ENCODE data around the gene MEF2C. TPM values are rescaled to one million over a fixed set of nuclear protein-coding genes. Genes with fewer than 3 reads are reported as not detected.

The MEF2C gene
- total RNA-seq, 1 experiment from 2014 or later = 171 TPM

- H3K9me2 ChIP-seq (replicated peaks; ENCODE audit: insufficient read depth, low read length) = no peaks in the 10 kb centered on the region
- DNase-seq = no peak
- H3K9ac ChIP-seq (ENCODE audit: low read length) = no peak overlapping the region
- no peaks in the 10 kb centered on the region for H3K79me2 ChIP-seq (ENCODE audit: low read length)
- H3K4me2 ChIP-seq (ENCODE audit: low read depth, low read length, poor library complexity, severe bottlenecking) = no peak overlapping the region
- H3K9me3 ChIP-seq (ENCODE audit: low read length) = no peaks in the 10 kb centered on the region
- no peak overlapping the region for H2AFZ ChIP-seq (ENCODE audit: low read length)
- H3K27me3 ChIP-seq (ENCODE audit: low read length) = no peaks in the 10 kb centered on the region
- no peak overlapping the region for H3K4me3 ChIP-seq (ENCODE audit: low read length)
- H3K4me1 ChIP-seq (ENCODE audit: low read length) = no peaks in the 10 kb centered on the region
- no peak overlapping the region for H3K27ac ChIP-seq (ENCODE audit: low read length)
- no peaks in the 10 kb centered on the region for H4K20me1 ChIP-seq (ENCODE audit: insufficient read depth, low read depth, low read length)
- peaks cover 52% of the 10 kb centered on the region; the same call in 1 of the 2 replicates for H3K36me3 ChIP-seq (ENCODE audit: insufficient read depth, low read length)
Measured at GRCh38 chr5:88719434-88719833, 163.6 kb downstream of the MEF2C start.

GRCh38 chr5:88718736-88719135 is 164.2 kb downstream of the MEF2C start:
- no peaks in the 10 kb centered on the region for H4K20me1 ChIP-seq (ENCODE audit: insufficient read depth, low read depth, low read length)
- no peak overlapping the region for H3K9ac ChIP-seq (ENCODE audit: low read length)
- H3K4me1 ChIP-seq (ENCODE audit: low read length) = no peaks in the 10 kb centered on the region
- no peaks in the 10 kb centered on the region for H3K79me2 ChIP-seq (ENCODE audit: low read length)
- no peak overlapping the region for H3K4me2 ChIP-seq (ENCODE audit: low read depth, low read length, poor library complexity, severe bottlenecking)
- no peak overlapping the region for H3K27ac ChIP-seq (ENCODE audit: low read length)
- no peaks in the 10 kb centered on the region for H3K27me3 ChIP-seq (ENCODE audit: low read length)
- H2AFZ ChIP-seq (ENCODE audit: low read length) = no peak overlapping the region
- H3K9me3 ChIP-seq (ENCODE audit: low read length) = no peaks in the 10 kb centered on the region
- H3K9me2 ChIP-seq (replicated peaks; ENCODE audit: insufficient read depth, low read length) = no peaks in the 10 kb centered on the region
- DNase-seq = no peak
- peaks cover 48% of the 10 kb centered on the region; the same call in 1 of the 2 replicates for H3K36me3 ChIP-seq (ENCODE audit: insufficient read depth, low read length)
- no peak overlapping the region for H3K4me3 ChIP-seq (ENCODE audit: low read length)

- DNase-seq = no peak
- Histone ChIP-seq H3K4me2 (ENCODE audit: low read depth, low read length, poor library complexity, severe bottlenecking) (no peak overlapping the region), H3K36me3 (ENCODE audit: insufficient read depth, low read length) (peaks cover 27% of the 10 kb centered on the region; the same call in 1 of the 2 replicates), H3K9me2 (replicated peaks; ENCODE audit: insufficient read depth, low read length) (no peaks in the 10 kb centered on the region), H3K9ac (ENCODE audit: low read length) (no peak overlapping the region), H3K4me1 (ENCODE audit: low read length) (no peaks in the 10 kb centered on the region), H3K27ac (ENCODE audit: low read length) (no peak overlapping the region), H3K27me3 (ENCODE audit: low read length) (no peaks in the 10 kb centered on the region), H3K9me3 (ENCODE audit: low read length) (no peaks in the 10 kb centered on the region), H3K4me3 (ENCODE audit: low read length) (no peak overlapping the region), H2AFZ (ENCODE audit: low read length) (no peak overlapping the region), H4K20me1 (ENCODE audit: insufficient read depth, low read depth, low read length) (no peaks in the 10 kb centered on the region), H3K79me2 (ENCODE audit: low read length) (no peaks in the 10 kb centered on the region)
Measured at GRCh38 chr5:88716101-88716500, 166.9 kb downstream of the MEF2C start.

- Histone ChIP-seq H3K9me2 (replicated peaks; ENCODE audit: insufficient read depth, low read length) (no peaks in the 10 kb centered on the region), H3K9me3 (ENCODE audit: low read length) (no peaks in the 10 kb centered on the region), H3K79me2 (ENCODE audit: low read length) (no peaks in the 10 kb centered on the region), H3K4me2 (ENCODE audit: low read depth, low read length, poor library complexity, severe bottlenecking) (no peak overlapping the region), H3K27me3 (ENCODE audit: low read length) (no peaks in the 10 kb centered on the region), H4K20me1 (ENCODE audit: insufficient read depth, low read depth, low read length) (no peaks in the 10 kb centered on the region), H3K4me3 (ENCODE audit: low read length) (no peak overlapping the region), H2AFZ (ENCODE audit: low read length) (no peak overlapping the region), H3K4me1 (ENCODE audit: low read length) (no peaks in the 10 kb centered on the region), H3K36me3 (ENCODE audit: insufficient read depth, low read length) (peaks cover 21% of the 10 kb centered on the region; the same call in 1 of the 2 replicates), H3K27ac (ENCODE audit: low read length) (no peak overlapping the region), H3K9ac (ENCODE audit: low read length) (no peak overlapping the region)
- no peak for DNase-seq
Measured at GRCh38 chr5:88715503-88715902, 167.5 kb downstream of the MEF2C start.

- Histone ChIP-seq H3K4me3 (ENCODE audit: low read length) (no peak overlapping the region), H3K27ac (ENCODE audit: low read length) (no peak overlapping the region), H4K20me1 (ENCODE audit: insufficient read depth, low read depth, low read length) (no peaks in the 10 kb centered on the region), H3K4me2 (ENCODE audit: low read depth, low read length, poor library complexity, severe bottlenecking) (no peak overlapping the region), H3K27me3 (ENCODE audit: low read length) (no peaks in the 10 kb centered on the region), H3K4me1 (ENCODE audit: low read length) (no peaks in the 10 kb centered on the region), H3K79me2 (ENCODE audit: low read length) (no peaks in the 10 kb centered on the region), H2AFZ (ENCODE audit: low read length) (no peak overlapping the region), H3K36me3 (ENCODE audit: insufficient read depth, low read length) (peaks cover 10% of the 10 kb centered on the region; the same call in 1 of the 2 replicates), H3K9me2 (replicated peaks; ENCODE audit: insufficient read depth, low read length) (no peaks in the 10 kb centered on the region), H3K9ac (ENCODE audit: low read length) (no peak overlapping the region), H3K9me3 (ENCODE audit: low read length) (no peaks in the 10 kb centered on the region)
- DNase-seq = no peak
Measured at GRCh38 chr5:88713818-88714217, 169.2 kb downstream of the MEF2C start.

GRCh38 chr5:88708682-88709398 is 174.1 kb downstream of the MEF2C start:
- Histone ChIP-seq H3K4me1 (ENCODE audit: low read length) (no peaks in the 10 kb centered on the region), H3K27me3 (ENCODE audit: low read length) (no peaks in the 10 kb centered on the region), H3K4me2 (ENCODE audit: low read depth, low read length, poor library complexity, severe bottlenecking) (no peak overlapping the region), H2AFZ (ENCODE audit: low read length) (no peak overlapping the region), H3K27ac (ENCODE audit: low read length) (no peak overlapping the region), H4K20me1 (ENCODE audit: insufficient read depth, low read depth, low read length) (no peaks in the 10 kb centered on the region), H3K79me2 (ENCODE audit: low read length) (no peaks in the 10 kb centered on the region), H3K36me3 (ENCODE audit: insufficient read depth, low read length) (no peaks in the 10 kb centered on the region), H3K9ac (ENCODE audit: low read length) (no peak overlapping the region), H3K4me3 (ENCODE audit: low read length) (no peak overlapping the region), H3K9me2 (replicated peaks; ENCODE audit: insufficient read depth, low read length) (no peaks in the 10 kb centered on the region), H3K9me3 (ENCODE audit: low read length) (no peaks in the 10 kb centered on the region)
- DNase-seq = no peak

GRCh38 chr5:88708021-88708420 is 175.0 kb downstream of the MEF2C start:
- no peaks in the 10 kb centered on the region for H3K9me2 ChIP-seq (replicated peaks; ENCODE audit: insufficient read depth, low read length)
- H3K9ac ChIP-seq (ENCODE audit: low read length) = no peak overlapping the region
- H2AFZ ChIP-seq (ENCODE audit: low read length) = no peak overlapping the region
- no peaks in the 10 kb centered on the region for H3K36me3 ChIP-seq (ENCODE audit: insufficient read depth, low read length)
- H3K79me2 ChIP-seq (ENCODE audit: low read length) = no peaks in the 10 kb centered on the region
- H3K4me1 ChIP-seq (ENCODE audit: low read length) = no peaks in the 10 kb centered on the region
- no peaks in the 10 kb centered on the region for H3K9me3 ChIP-seq (ENCODE audit: low read length)
- H4K20me1 ChIP-seq (ENCODE audit: insufficient read depth, low read depth, low read length) = no peaks in the 10 kb centered on the region
- no peak overlapping the region for H3K4me2 ChIP-seq (ENCODE audit: low read depth, low read length, poor library complexity, severe bottlenecking)
- H3K4me3 ChIP-seq (ENCODE audit: low read length) = no peak overlapping the region
- H3K27ac ChIP-seq (ENCODE audit: low read length) = no peak overlapping the region
- no peaks in the 10 kb centered on the region for H3K27me3 ChIP-seq (ENCODE audit: low read length)
- no peak for DNase-seq

GRCh38 chr5:88707216-88707965 is 175.6 kb downstream of the MEF2C start:
- H4K20me1 ChIP-seq (ENCODE audit: insufficient read depth, low read depth, low read length) = no peaks in the 10 kb centered on the region
- H3K4me3 ChIP-seq (ENCODE audit: low read length) = no peak overlapping the region
- no peak overlapping the region for H2AFZ ChIP-seq (ENCODE audit: low read length)
- H3K27me3 ChIP-seq (ENCODE audit: low read length) = no peaks in the 10 kb centered on the region
- no peaks in the 10 kb centered on the region for H3K9me2 ChIP-seq (replicated peaks; ENCODE audit: insufficient read depth, low read length)
- no peaks in the 10 kb centered on the region for H3K79me2 ChIP-seq (ENCODE audit: low read length)
- no peak overlapping the region for H3K4me2 ChIP-seq (ENCODE audit: low read depth, low read length, poor library complexity, severe bottlenecking)
- no peak overlapping the region for H3K27ac ChIP-seq (ENCODE audit: low read length)
- no peak for DNase-seq
- no peak overlapping the region for H3K9ac ChIP-seq (ENCODE audit: low read length)
- H3K36me3 ChIP-seq (ENCODE audit: insufficient read depth, low read length) = no peaks in the 10 kb centered on the region
- no peaks in the 10 kb centered on the region for H3K4me1 ChIP-seq (ENCODE audit: low read length)
- no peaks in the 10 kb centered on the region for H3K9me3 ChIP-seq (ENCODE audit: low read length)
